CD4-positive, alpha-beta T cell (primary cell): ENCODE measurements around the gene MADCAM1. TPM values are rescaled to one million over a fixed set of nuclear protein-coding genes. Genes with fewer than 3 reads are reported as not detected.

ENCODE experiments used
- ATAC-seq: fragments of 200-7000 bp; cut with Tn5 transposase; one replicate; pipeline ENCODE4 v1.10.0; 2022; ENCODE audit warnings: mild to moderate bottlenecking; ENCODE audit not compliant: poor library complexity
- CTCF ChIA-PET: fragments of 350-600 bp; sonication (Branson Sonifier 250); formaldehyde crosslinking; loops from one replicate; lab custom pipeline; 2021; ENCODE audit warnings: antibody characterized with exemption, inconsistent platforms; lab: Charles Lee
- POLR2A ChIA-PET: fragments of 350-600 bp; sonication (Branson Sonifier 250); formaldehyde crosslinking; loops from one replicate; lab custom pipeline; 2021; ENCODE audit warnings: antibody characterized with exemption, inconsistent platforms; lab: Charles Lee
- DNase-seq, 14 experiments: peaks; one replicate each; pipeline ENCODE4 v3.0.0-alpha.2; 2013 to 2020; ENCODE audit warnings: mixed read lengths in 2 of 14
- H3K27ac ChIP-seq, 2 donors: one replicate each; pipeline versions ENCODE4 v1.5.1 to v1.7.0; 2013; ENCODE audit warnings: low read length in 2 of 2, low read depth in 1 of 2, mild to moderate bottlenecking in 1 of 2
- H3K27me3 ChIP-seq, 2 experiments: 1 replicate in 1 of 2; 2 replicates in 1 of 2; pipeline versions ENCODE4 v1.6.1 to v1.7.0; 2013; ENCODE audit warnings: low read length in 2 of 2, control low read depth in 1 of 2, mild to moderate bottlenecking in 1 of 2, moderate library complexity in 1 of 2; ENCODE audit not compliant: insufficient read depth in 2 of 2, control insufficient read depth in 1 of 2
- H3K36me3 ChIP-seq: one replicate; pipeline ENCODE4 v1.6.1; 2013; ENCODE audit warnings: low read length, control low read depth; ENCODE audit not compliant: insufficient read depth
- H3K4me1 ChIP-seq: one replicate; pipeline ENCODE4 v1.6.1; 2013; ENCODE audit warnings: low read length, control low read depth; ENCODE audit not compliant: insufficient read depth
- H3K4me3 ChIP-seq: one replicate; pipeline ENCODE4 v1.5.1; 2013; ENCODE audit warnings: mild to moderate bottlenecking, low read length, moderate library complexity
- H3K9me3 ChIP-seq, 2 experiments: 1 replicate in 1 of 2; 2 replicates in 1 of 2; pipeline versions ENCODE4 v1.6.1 to v1.7.0; 2013; ENCODE audit warnings: low read length in 2 of 2, mild to moderate bottlenecking in 2 of 2, control low read depth in 1 of 2, moderate library complexity in 1 of 2; ENCODE audit not compliant: control insufficient read depth in 1 of 2, insufficient read depth in 1 of 2
- H3K27ac Mint-ChIP-seq: one replicate; pipeline ENCODE4 v1.8.0; 2020; ENCODE audit warnings: mixed read lengths
- H3K27me3 Mint-ChIP-seq: one replicate; pipeline ENCODE4 v1.8.0; 2021; ENCODE audit warnings: mixed read lengths
- H3K36me3 Mint-ChIP-seq: one replicate; pipeline ENCODE4 v1.8.0; 2021; ENCODE audit warnings: low read depth, mixed read lengths
- H3K4me1 Mint-ChIP-seq: one replicate; pipeline ENCODE4 v1.8.0; 2021; ENCODE audit warnings: low read depth, mixed read lengths
- H3K4me3 Mint-ChIP-seq: one replicate; pipeline ENCODE4 v1.8.0; 2020; ENCODE audit warnings: mild to moderate bottlenecking, mixed read lengths
- H3K9me3 Mint-ChIP-seq: one replicate; pipeline ENCODE4 v1.8.0; 2020; ENCODE audit warnings: mixed read lengths
- CTCF ChIP-seq: fragments of 200-600 bp; IDR thresholded peaks from one replicate; pipeline ENCODE4 v1.8.0; 2022; ENCODE audit warnings: antibody characterized with exemption, mild to moderate bottlenecking
- intact Hi-C, 2 experiments: fragments of 100-400 bp; cut with DNase I in 1 of 2; cut with micrococcal nuclease in 1 of 2; formaldehyde crosslinking; loops; one replicate each; pipeline versions ENCODE4 v1.15.1 to v1.9.0; 2023 to 2025; cut with DNase I, micrococcal nuclease
- total RNA-seq, 174 experiments: library from RNA in 2 of 174; stranded (reverse) in 2 of 174; gene quantifications; one replicate each; pipeline ENCODE4 v1.2.3 and lab custom pipeline; 2021 to 2026

MADCAM1 gene
- total RNA-seq, 2 experiments from 2014 or later, result 0.20 to 0.91 TPM

- no peaks in the 10 kb centered on the region for H3K36me3 Mint-ChIP-seq
- H3K27me3 ChIP-seq, result peaks cover 0 to 4% of the 10 kb centered on the region in 2 experiments
- no peak for TF ChIP-seq CTCF
- H3K36me3 ChIP-seq, result no peaks in the 10 kb centered on the region
- peaks cover 3% of the 10 kb centered on the region for H3K27me3 Mint-ChIP-seq
- H3K4me1 Mint-ChIP-seq, result no peaks in the 10 kb centered on the region
- H3K9me3 ChIP-seq, result no peaks in the 10 kb centered on the region
- no peaks in the 10 kb centered on the region for H3K9me3 Mint-ChIP-seq
- ATAC-seq, result no peak
- H3K4me3 ChIP-seq, result no peak overlapping the region
- ChIA-PET CTCF (no interaction called here), POLR2A (no interaction called here)
- no peak for DNase-seq
- H3K27ac ChIP-seq, result no peak overlapping the region
- intact Hi-C loops, result no loop called here
- H3K4me3 Mint-ChIP-seq, result no peak overlapping the region
- H3K4me1 ChIP-seq, result no peaks in the 10 kb centered on the region
- H3K27ac Mint-ChIP-seq, result no peak overlapping the region
These were observed 27.6 kb upstream of the MADCAM1 start for GRCh38 chr19:468587-469256.

GRCh38 chr19:469833-470232 is 26.5 kb upstream of the MADCAM1 start:
- Histone ChIP-seq H3K27me3 (peaks cover 0 to 3% of the 10 kb centered on the region in 2 experiments), H3K4me3 (no peak overlapping the region), H3K36me3 (no peaks in the 10 kb centered on the region), H3K9me3 (peaks cover 0 to 3% of the 10 kb centered on the region in 2 experiments), H3K4me1 (no peaks in the 10 kb centered on the region), H3K27ac (no peak overlapping the region)
- TF ChIP-seq CTCF, result no peak
- ChIA-PET POLR2A (no interaction called here), CTCF (no interaction called here)
- intact Hi-C loops, result no loop called here
- H3K27ac Mint-ChIP-seq, result no peak overlapping the region
- H3K9me3 Mint-ChIP-seq, result no peaks in the 10 kb centered on the region
- no peak overlapping the region for H3K4me3 Mint-ChIP-seq
- no peak for DNase-seq
- H3K27me3 Mint-ChIP-seq, result no peaks in the 10 kb centered on the region
- H3K36me3 Mint-ChIP-seq, result no peaks in the 10 kb centered on the region
- no peaks in the 10 kb centered on the region for H3K4me1 Mint-ChIP-seq
- no peak for ATAC-seq

GRCh38 chr19:470701-471100 is 25.6 kb upstream of the MADCAM1 start:
- Mint-ChIP-seq H3K9me3 (no peaks in the 10 kb centered on the region), H3K27ac (no peak overlapping the region), H3K4me3 (no peak overlapping the region), H3K27me3 (peaks cover 6% of the 10 kb centered on the region), H3K4me1 (no peaks in the 10 kb centered on the region), H3K36me3 (no peaks in the 10 kb centered on the region)
- CTCF ChIA-PET, result no interaction called here
- no peaks in the 10 kb centered on the region for H3K4me1 ChIP-seq
- DNase-seq (no peak), ATAC-seq (no peak)
- H3K27me3 ChIP-seq, result peaks cover 0 to 3% of the 10 kb centered on the region in 2 experiments
- POLR2A ChIA-PET, result no interaction called here
- no peaks in the 10 kb centered on the region for H3K36me3 ChIP-seq
- no peak overlapping the region for H3K4me3 ChIP-seq
- peaks cover 0 to 3% of the 10 kb centered on the region in 2 experiments for H3K9me3 ChIP-seq
- no peak for TF ChIP-seq CTCF
- intact Hi-C loops, result no loop called here
- H3K27ac ChIP-seq, result no peak overlapping the region
